GM18861 (cell line): ENCODE measurements around the gene ART1.

Experiments used
- ATAC-seq: cut with Tn5 transposase; IDR thresholded peaks from one replicate; pipeline ENCODE4 v1.9.1; 2021; ENCODE audit not compliant: unreplicated experiment

ART1 gene

DNA sequence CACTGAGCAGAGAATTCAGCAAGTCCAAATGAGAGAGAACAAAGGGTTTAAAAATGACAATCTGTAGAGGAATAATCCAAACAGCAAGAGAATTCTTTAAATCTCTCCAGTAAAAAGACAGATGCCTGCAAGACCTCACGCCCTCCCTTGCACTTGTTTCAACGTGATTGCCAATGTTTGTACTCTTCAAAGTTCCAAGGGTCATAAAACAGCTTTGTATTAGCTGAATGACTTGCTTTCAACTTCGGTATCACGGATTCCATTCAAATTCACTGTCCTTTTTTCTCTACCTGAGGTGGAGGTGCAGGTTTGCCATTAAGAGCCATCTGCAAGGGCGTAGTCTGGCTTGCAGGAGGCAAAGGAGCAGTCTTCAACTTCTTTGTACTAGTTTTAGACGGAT, 67.3 kb downstream of the ART1 start:
- no peak for ATAC-seq
